GM18526 (cell line): Measurements from ENCODE around the gene CCDC124.

ENCODE experiments used
- POLR2A ChIP-seq: IDR thresholded peaks from 3 replicates; pipeline ENCODE4 v1.6.1; 2011; ENCODE audit not compliant: insufficient read length; ENCODE audit errors: extremely low read depth

Gene CCDC124

GRCh38 chr19:17989425-17990094, 56.7 kb downstream of the CCDC124 start:
- TF ChIP-seq POLR2A = no peak

- no peak for TF ChIP-seq POLR2A
Measured at GRCh38 chr19:17993076-17993813, 60.4 kb downstream of the CCDC124 start.
